WTC11 (cell line): Measurements from ENCODE around the gene OPTC.

Experiments
- ATF2 ChIP-seq: sonication (generic); formaldehyde crosslinking; IDR thresholded peaks from 2 replicates; pipeline ENCODE4 v1.8.1; 2022; ENCODE audit warnings: low read depth, missing genetic modification reagents, borderline replicate concordance
- CTCF ChIP-seq: fragments of 200-600 bp; IDR thresholded peaks from 2 replicates; pipeline ENCODE4 v1.8.0; 2022; ENCODE audit warnings: antibody characterized with exemption
- ELF4 ChIP-seq: sonication (generic); formaldehyde crosslinking; IDR thresholded peaks from 2 replicates; pipeline ENCODE4 v1.8.1; 2022; ENCODE audit warnings: low read depth, mild to moderate bottlenecking, moderate library complexity, missing genetic modification reagents
- EMX1 ChIP-seq: fragments of 250-450 bp; sonication (Bioruptor Pico); IDR thresholded peaks from 2 replicates; pipeline ENCODE4 v1.8.0; 2021; ENCODE audit warnings: mild to moderate bottlenecking
- MAX ChIP-seq: sonication (generic); formaldehyde crosslinking; IDR thresholded peaks from 2 replicates; pipeline ENCODE4 v1.8.0; 2022; ENCODE audit warnings: mild to moderate bottlenecking, missing genetic modification reagents
- MYBL2 ChIP-seq: sonication (generic); formaldehyde crosslinking; IDR thresholded peaks from 2 replicates; pipeline ENCODE4 v1.8.1; 2023; ENCODE audit warnings: mild to moderate bottlenecking, moderate library complexity, missing genetic modification reagents
- TEAD1 ChIP-seq: sonication (generic); formaldehyde crosslinking; IDR thresholded peaks from 2 replicates; pipeline ENCODE4 v1.8.0; 2022; ENCODE audit warnings: mild to moderate bottlenecking, missing genetic modification reagents
- ZNF232 ChIP-seq: sonication (generic); formaldehyde crosslinking; IDR thresholded peaks from 2 replicates; pipeline ENCODE4 v1.8.0; 2022; ENCODE audit warnings: mild to moderate bottlenecking, missing genetic modification reagents

- TF ChIP-seq ELF4 (no peak), ATF2 (CRISPR knock-in tag) (no peak), CTCF (no peak), ZNF232 (no peak), TEAD1 (no peak), MAX (CRISPR knock-in tag) (no peak), MYBL2 (CRISPR knock-in tag) (no peak), EMX1 (CRISPR knock-in tag) (no peak)
These were observed 19.1 kb downstream of the OPTC start for GRCh38 chr1:203512848-203513584.
